HUDEP-2 (cell line): Measurements from ENCODE around the gene ATOSB.

Source experiments
- DNase-seq, 76 experiments: peaks; one replicate each; lab custom pipeline; 2025; ENCODE audit not compliant: unreplicated experiment in 76 of 76; lab: John Stamatoyannopoulos, UW

The ATOSB gene

DNA sequence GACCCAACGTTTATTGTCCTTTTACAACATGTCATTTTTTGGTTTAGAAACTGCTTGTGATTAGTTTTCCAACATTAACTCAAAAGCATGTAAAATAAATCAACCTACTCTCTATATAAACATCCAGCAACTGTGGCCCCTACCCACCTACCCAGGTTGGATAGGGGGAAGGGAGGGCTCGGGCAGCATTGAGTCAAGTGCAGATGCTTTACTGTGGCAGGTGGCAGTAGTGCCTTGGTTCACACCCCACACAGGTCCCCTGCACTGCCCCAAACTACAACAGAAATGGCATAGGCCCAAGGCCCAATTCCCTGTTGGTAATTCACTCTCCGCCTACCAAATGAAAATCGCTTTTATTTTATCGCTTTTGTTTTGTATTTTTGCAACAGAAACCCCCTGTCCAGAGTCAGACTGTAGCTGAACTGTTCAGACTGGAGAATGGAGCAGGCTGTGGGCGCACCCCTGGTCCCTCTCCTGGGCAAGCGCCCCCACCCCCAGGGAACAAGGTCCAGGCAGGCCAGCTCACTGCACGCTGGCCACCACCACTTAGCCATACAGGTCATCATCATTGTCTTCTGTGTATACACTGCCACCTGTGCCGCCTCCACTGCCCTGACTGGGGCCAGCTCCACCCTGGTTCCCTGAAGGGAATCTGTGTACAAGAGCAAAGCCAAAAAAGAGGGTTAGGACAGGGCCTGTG lies 58.9 kb downstream of the ATOSB start:
- DNase-seq = no peak

DNA sequence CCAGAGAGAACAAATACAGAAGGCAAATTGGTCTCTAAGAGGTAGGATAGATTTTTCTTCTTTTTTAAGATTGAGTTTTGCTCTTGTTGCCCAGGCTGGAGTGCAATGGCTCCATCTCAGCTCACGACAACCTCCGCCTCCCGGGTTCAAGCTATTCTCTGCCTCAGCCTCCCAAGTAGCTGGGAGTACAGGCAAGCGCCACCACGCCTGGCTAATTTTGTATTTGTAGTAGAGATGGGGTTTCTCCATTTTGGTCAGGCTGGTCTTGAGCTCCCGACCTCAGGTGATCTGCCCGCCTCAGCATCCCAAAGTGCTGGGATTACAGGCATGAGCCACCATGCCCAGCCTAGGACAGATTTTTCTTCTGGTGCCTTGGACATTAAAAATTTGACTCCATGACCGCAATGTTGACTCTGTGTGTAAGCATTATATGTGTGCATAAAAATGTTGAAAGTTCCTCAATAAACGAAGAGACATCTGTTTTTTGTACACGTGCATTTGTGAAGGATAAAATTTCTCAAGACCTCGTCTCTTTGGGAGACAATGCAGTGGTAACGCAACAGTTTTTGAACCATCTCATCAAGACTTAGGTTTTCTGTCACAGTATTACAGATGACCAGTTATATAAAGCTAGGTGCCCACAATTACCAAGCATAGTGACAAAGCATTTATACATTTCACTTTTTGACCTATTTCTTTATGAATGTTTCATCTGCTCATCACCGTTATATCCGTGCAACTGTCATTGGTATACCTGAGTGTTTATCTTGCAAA lies 60.6 kb downstream of the ATOSB start:
- no peak for DNase-seq

DNA sequence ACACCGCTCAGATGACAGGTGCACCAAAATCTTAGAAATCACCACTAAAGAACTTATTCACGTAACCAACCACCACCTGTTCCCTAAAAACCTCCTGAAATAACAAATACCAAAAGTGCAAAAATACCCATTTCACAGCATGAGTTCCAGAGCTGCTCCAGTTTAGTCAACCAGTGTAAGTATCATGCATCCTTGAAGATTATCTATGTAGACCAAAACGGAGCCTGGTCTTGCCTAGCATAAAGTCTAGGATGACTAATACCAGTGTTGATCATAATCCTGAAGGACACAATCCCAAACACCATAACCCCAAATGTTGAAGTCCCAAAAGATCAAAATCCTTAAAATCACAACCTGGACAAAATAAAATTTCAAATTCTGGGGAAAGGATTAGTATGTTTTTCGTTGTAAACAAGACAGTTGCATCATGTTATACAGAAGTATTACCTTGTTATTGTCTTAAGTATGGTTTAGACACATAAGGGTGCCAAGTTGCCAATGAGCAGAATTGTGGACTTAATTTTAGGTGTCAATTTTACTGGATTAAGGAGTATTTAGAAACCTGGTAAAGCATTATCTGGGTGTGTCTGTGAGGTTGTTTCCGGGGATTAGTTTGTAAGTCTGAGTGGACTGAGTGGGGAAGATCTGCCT lies 61.4 kb downstream of the ATOSB start:
- DNase-seq = no peak
